Effector CD8-positive, alpha-beta T cell (primary cell): ENCODE data around the gene RNF220.

ENCODE experiments used
- DNase-seq: peaks from one replicate; lab custom pipeline; 2025; lab: John Stamatoyannopoulos, UW

RNF220 gene

GRCh38 chr1:44587796-44588460 lies 182.9 kb downstream of the RNF220 start:
- no peak for DNase-seq

GRCh38 chr1:44588551-44589210 lies 183.6 kb downstream of the RNF220 start:
- DNase-seq, result no peak

- DNase-seq, result no peak
Measured at GRCh38 chr1:44590475-44590874, 185.4 kb downstream of the RNF220 start.

GRCh38 chr1:44591381-44591780 lies 186.3 kb downstream of the RNF220 start:
- DNase-seq, result no peak

GRCh38 chr1:44592208-44593145 lies 187.4 kb downstream of the RNF220 start:
- no peak for DNase-seq

- no peak for DNase-seq
Measured at GRCh38 chr1:44594353-44594752, 189.3 kb downstream of the RNF220 start.

GRCh38 chr1:44594871-44595735 lies 190.0 kb downstream of the RNF220 start:
- peak; percentile 65 for DNase-seq

- no peak for DNase-seq
Measured at GRCh38 chr1:44596511-44596910, 191.5 kb downstream of the RNF220 start.

GRCh38 chr1:44598167-44598566 lies 193.1 kb downstream of the RNF220 start:
- DNase-seq, result no peak

GRCh38 chr1:44602634-44603628 lies 197.9 kb downstream of the RNF220 start:
- no peak for DNase-seq

GRCh38 chr1:44603718-44604117 lies 198.7 kb downstream of the RNF220 start:
- no peak for DNase-seq

GRCh38 chr1:44604157-44604955 lies 199.3 kb downstream of the RNF220 start:
- DNase-seq, result no peak

GRCh38 chr1:44605914-44606615 lies 201.0 kb downstream of the RNF220 start:
- DNase-seq, result no peak

- no peak for DNase-seq
Measured at GRCh38 chr1:44606701-44607281, 201.7 kb downstream of the RNF220 start.

GRCh38 chr1:44608141-44608540 lies 203.1 kb downstream of the RNF220 start:
- DNase-seq, result no peak

- DNase-seq, result peak; percentile 11
Measured at GRCh38 chr1:44609412-44609767, 204.3 kb downstream of the RNF220 start.

GRCh38 chr1:44609768-44610526 lies 204.9 kb downstream of the RNF220 start:
- no peak for DNase-seq
